Measurements from ENCODE around the gene GPX3.

GRCh38 chr5:151026088-151026487, 5.7 kb downstream of the GPX3 start:
- TF ChIP-seq ZNF274 (IDR thresholded peaks at IDR 0.05; ENCODE audit: low read depth, low read length) (no peak), YY1 (IDR thresholded peaks at IDR 0.05; ENCODE audit: insufficient read depth, insufficient read length) (no peak), SUZ12 (IDR thresholded peaks at IDR 0.05; ENCODE audit: extremely low read depth, insufficient read depth, insufficient read length) (no peak)
